Measurements from ENCODE around the gene SLC20A1. TPM values are rescaled to one million over a fixed set of nuclear protein-coding genes. Genes with fewer than 3 reads are reported as not detected.

Gene SLC20A1, protein sequence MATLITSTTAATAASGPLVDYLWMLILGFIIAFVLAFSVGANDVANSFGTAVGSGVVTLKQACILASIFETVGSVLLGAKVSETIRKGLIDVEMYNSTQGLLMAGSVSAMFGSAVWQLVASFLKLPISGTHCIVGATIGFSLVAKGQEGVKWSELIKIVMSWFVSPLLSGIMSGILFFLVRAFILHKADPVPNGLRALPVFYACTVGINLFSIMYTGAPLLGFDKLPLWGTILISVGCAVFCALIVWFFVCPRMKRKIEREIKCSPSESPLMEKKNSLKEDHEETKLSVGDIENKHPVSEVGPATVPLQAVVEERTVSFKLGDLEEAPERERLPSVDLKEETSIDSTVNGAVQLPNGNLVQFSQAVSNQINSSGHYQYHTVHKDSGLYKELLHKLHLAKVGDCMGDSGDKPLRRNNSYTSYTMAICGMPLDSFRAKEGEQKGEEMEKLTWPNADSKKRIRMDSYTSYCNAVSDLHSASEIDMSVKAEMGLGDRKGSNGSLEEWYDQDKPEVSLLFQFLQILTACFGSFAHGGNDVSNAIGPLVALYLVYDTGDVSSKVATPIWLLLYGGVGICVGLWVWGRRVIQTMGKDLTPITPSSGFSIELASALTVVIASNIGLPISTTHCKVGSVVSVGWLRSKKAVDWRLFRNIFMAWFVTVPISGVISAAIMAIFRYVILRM
- total RNA-seq (2021; ENCODE audit: unreplicated experiment) (154 TPM), Bru-seq, nascent RNA (percentile 99 among the genes with signal in this experiment), BruChase-seq, experiment 1, labeled RNA remaining after a 6-hour chase (percentile 98 among the genes with signal in this experiment), BruChase-seq, experiment 2, labeled RNA remaining after a 2-hour chase (percentile 99 among the genes with signal in this experiment)
- 71.6 and 77.7 TPM in 2 replicates for polyA plus RNA-seq (2012)
- long read RNA-seq, transcript SLC20A1-201 (11 exons, 3,381 nt): major isoform, 275 of 388 reads
- long read RNA-seq, partial matches to known transcripts: 39 of 388 reads
- long read RNA-seq, other reads (novel, unspliced or antisense): 74 of 388 reads

DNA sequence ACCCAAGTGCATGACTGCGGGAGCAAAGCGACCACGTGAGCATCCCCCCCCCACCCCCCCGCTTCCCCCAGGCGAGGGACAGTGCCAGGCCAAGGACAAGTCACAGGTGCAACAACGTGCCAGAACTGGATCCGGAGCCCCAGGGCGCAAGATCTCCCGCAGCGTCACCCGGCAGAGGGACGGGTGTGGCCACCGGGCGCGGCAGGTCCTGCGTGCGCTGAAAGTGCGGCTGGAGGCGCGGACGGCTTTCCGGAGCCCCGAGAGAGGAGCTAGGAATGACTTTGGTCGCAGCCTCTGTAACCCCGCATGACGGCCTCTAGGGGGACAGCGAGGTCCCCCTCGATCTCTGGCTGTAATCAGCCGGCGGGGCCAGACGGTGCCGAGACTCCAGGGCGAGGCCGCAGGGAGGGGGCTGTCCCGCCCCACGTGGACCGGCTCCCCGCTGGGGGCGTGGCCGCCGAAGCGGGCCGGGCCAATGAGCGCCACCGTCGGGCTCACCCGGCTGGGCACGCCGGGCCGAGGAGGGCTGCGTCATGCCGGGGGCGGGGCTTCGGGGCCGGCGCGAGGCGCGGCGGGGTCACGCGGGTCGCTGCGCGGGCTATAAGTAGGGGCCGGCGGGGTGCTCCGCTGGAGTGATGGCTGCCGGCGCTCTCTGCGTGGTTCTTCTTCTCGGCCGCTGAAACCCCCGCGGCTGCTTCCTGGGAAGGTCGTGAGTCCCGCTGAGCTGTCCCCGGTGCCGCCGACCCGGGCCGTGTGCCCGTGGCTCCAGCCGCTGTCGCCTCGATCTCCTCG, at the start of gene SLC20A1:
SLC20A1 (plus strand) TSS at position 630 of the 792 bp plus-strand sequence. CDS start 890 bp downstream, outside the sequence.
- peaks cover 48 to 61% of the 10 kb centered on the region in 2 experiments for H3K4me1 ChIP-seq (ENCODE audit: control insufficient read depth in 1 of 2, insufficient read depth in 2 of 2, low read length in 2 of 2)
- RAD21 ChIA-PET (ENCODE audit: low non-redundant PET in 1 of 2, low total read pairs in 2 of 2, uncharacterized antibody in 2 of 2, unreplicated experiment in 2 of 2): interaction anchor here (0.9 to 1.0 kb wide), 2 partner anchors 19 to 81 kb away, joined by 3 to 4 read pairs; no protein-coding TSS in a partner anchor
- H3K27me3 ChIP-seq (ENCODE audit: insufficient read depth, low read length): no peaks in the 10 kb centered on the region
- no TSS peak for BruUV-seq (replicated peaks)
- peak within 1 kb of the TSS; percentile 85 for H3K27ac ChIP-seq (ENCODE audit: low read depth, low read length)
- CTCF ChIA-PET: interaction anchor here (0.6 to 2.8 kb wide), 7 partner anchors 12 to 296 kb away, joined by 3 to 18 read pairs (median 4); no protein-coding TSS in a partner anchor
- POLR2A ChIA-PET: interaction anchor here (0.6 to 5.2 kb wide), 8 partner anchors 8 to 80 kb away, joined by 3 to 86 read pairs (median 5); partner anchors contain the start of gene CHCHD5
- peaks cover 47% of the 10 kb centered on the region for H3K79me2 ChIP-seq (ENCODE audit: insufficient read depth, low read length)
- intact Hi-C loops (cut with micrococcal nuclease): loop anchor here (1.0 to 2.0 kb wide), 2 partner anchors 18 to 45 kb away; no protein-coding TSS in a partner anchor
- no peaks in the 10 kb centered on the region for H3K9me3 ChIP-seq (ENCODE audit: control insufficient read depth in 1 of 2, insufficient read depth in 1 of 2, low read depth in 1 of 2, low read length in 2 of 2)
- peak; percentile 86 for DNase-seq (ENCODE audit: low read depth, low spot score)
- H2AFZ ChIP-seq (ENCODE audit: low read depth, low read length, poor library complexity, severe bottlenecking): no peak within 1 kb of the TSS
- H3K9me2 ChIP-seq (ENCODE audit: insufficient read depth): no peaks in the 10 kb centered on the region
- peaks cover 22% of the 10 kb centered on the region; the same call in 1 of the 2 replicates for H4K20me1 ChIP-seq (ENCODE audit: insufficient read depth)
- TF ChIP-seq POLR2A (IDR thresholded peaks at IDR 0.05; ENCODE audit: borderline replicate concordance, extremely low read depth, insufficient read depth, insufficient read length) (peak; percentile 94), TCF7L2 (IDR thresholded peaks at IDR 0.05; ENCODE audit: borderline replicate concordance, extremely low read depth, insufficient read depth, insufficient read length) (peak; percentile 56), POLR2AphosphoS5 (IDR thresholded peaks at IDR 0.05; ENCODE audit: low read depth, low read length) (peak; percentile 98), EZH2phosphoT487 (IDR thresholded peaks at IDR 0.05; ENCODE audit: borderline replicate concordance) (no peak), EGR1 (IDR thresholded peaks at IDR 0.05; ENCODE audit: low read depth) (no peak), YY1 (IDR thresholded peaks at IDR 0.05; ENCODE audit: extremely low read depth, insufficient replicate concordance, low read depth, low read length) (peak; percentile 90), JUND (IDR thresholded peaks at IDR 0.05) (no peak), SRF (IDR thresholded peaks at IDR 0.05; ENCODE audit: low read depth) (no peak), CEBPB (IDR thresholded peaks at IDR 0.05; ENCODE audit: low read depth) (no peak)
- TF ChIP-seq, protein P1, sequence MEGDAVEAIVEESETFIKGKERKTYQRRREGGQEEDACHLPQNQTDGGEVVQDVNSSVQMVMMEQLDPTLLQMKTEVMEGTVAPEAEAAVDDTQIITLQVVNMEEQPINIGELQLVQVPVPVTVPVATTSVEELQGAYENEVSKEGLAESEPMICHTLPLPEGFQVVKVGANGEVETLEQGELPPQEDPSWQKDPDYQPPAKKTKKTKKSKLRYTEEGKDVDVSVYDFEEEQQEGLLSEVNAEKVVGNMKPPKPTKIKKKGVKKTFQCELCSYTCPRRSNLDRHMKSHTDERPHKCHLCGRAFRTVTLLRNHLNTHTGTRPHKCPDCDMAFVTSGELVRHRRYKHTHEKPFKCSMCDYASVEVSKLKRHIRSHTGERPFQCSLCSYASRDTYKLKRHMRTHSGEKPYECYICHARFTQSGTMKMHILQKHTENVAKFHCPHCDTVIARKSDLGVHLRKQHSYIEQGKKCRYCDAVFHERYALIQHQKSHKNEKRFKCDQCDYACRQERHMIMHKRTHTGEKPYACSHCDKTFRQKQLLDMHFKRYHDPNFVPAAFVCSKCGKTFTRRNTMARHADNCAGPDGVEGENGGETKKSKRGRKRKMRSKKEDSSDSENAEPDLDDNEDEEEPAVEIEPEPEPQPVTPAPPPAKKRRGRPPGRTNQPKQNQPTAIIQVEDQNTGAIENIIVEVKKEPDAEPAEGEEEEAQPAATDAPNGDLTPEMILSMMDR (IDR thresholded peaks at IDR 0.05 in 2 of 3, conservative IDR thresholded peaks at IDR 0.05 in 1 of 3; ENCODE audit: borderline replicate concordance in 1 of 3, insufficient read depth in 1 of 3, low read depth in 2 of 3, low read length in 2 of 3): peak in 1 of 3 experiments; percentile 34; a peak in 2 of 6 replicates
- peak within 1 kb of the TSS; percentile 95 for H3K9ac ChIP-seq (ENCODE audit: low read length)
- peak; percentile 85 for ATAC-seq
- peak within 1 kb of the TSS; percentile 84 to 88 for H3K4me3 ChIP-seq (replicated peaks in 1 of 2; ENCODE audit: low read depth in 1 of 2, low read length in 2 of 2)
- peak within 1 kb of the TSS; percentile 97 for H3K4me2 ChIP-seq (ENCODE audit: low read length)
- H3K36me3 ChIP-seq (ENCODE audit: control insufficient read depth in 1 of 2, insufficient read depth in 2 of 2, low read length in 2 of 2): peaks cover 28 to 36% of the 10 kb centered on the region in 2 experiments
